CD4-positive, alpha-beta T cell treated with Interleukin-6 at 100 ng/mL for 8 hours (primary cell): Measurements from ENCODE around the gene NXPH3.

Experiments
- DNase-seq: peaks from one replicate; pipeline ENCODE4 v3.0.0-alpha.2; 2020; ENCODE audit warnings: mixed read lengths, low spot score

Gene NXPH3

DNA sequence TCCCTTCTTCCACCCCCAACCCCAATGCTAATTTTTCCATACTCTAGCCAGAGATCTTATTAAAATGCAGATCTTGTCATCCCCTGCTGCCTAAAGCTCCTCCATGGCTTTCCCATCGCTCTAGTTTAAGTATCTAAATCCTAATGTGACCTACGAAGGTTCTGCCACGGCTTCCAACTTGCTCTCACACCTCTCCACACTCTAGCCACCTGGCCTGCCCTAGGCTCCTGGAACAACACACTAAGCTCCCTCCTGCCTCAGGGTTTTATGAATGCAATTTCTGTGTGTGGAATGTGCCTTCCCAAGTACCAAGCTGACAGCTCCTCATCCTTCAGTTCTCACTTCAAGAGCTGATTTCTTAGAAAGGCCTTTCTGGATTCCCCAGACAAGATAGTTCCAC lies 16.6 kb downstream of the NXPH3 start:
- DNase-seq: no peak

DNA sequence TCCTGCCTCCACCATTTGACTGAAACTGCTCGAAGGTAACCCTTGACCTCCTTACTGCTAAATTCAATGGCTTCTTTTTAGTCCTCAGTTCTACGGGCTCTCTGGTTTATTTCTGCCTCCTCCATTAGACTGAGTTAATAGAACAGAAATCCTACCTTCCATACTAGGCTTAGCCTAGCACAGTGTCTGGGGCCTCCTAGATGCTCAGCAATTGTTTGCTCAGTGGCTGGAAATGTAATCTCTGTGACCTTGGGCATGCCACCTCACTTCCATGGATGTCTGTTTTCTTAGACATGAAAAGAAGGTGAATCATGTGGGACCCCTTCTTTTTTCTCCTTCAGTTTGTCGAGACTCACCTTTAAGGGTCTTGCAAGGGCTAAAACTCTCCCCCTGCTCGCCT lies 19.7 kb downstream of the NXPH3 start:
- DNase-seq: no peak

DNA sequence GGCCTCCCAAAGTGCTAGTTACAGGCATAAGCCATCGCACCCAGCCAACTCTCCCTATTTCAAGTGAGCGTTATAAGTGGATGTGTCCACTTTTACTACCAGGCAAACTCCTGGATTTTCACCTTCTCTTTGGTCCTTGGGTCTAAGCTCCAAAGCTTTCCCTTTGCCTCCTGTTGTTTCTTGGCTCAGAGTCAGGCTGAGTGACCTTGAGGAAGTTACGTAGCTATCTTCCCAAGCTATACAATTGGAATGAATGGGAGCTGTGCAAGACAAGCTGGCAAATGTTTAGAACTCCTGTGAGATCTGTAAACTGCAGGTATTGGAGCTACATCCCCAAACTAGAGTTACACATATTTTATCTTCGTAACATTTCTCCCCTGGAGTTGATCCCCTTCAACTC lies 20.3 kb downstream of the NXPH3 start:
- no peak for DNase-seq

- no peak for DNase-seq
These were observed 21.1 kb downstream of the NXPH3 start for GRCh38 chr17:49596613-49597244.

DNA sequence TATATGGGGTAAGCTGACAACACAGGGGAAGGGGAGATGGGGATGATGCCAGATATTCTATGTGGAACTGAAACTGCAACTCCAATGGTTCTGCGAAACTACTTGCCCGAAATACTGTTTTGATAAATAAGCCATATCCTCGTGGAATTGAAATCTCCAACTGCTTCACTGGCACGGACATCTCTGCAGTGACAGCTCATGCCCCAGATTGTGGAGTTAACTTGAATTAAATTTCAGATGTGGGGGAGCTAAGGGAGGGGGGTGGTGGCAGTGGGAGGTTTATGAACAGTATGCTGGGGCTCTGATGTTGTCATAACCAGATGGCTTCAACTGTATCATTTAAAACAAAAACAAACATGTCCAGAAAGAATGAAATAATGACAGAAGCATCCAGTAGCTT lies 21.8 kb downstream of the NXPH3 start:
- DNase-seq: no peak

GRCh38 chr17:49597928-49598655 lies 22.4 kb downstream of the NXPH3 start:
- DNase-seq: no peak

- DNase-seq: no peak
These were observed 23.2 kb downstream of the NXPH3 start for GRCh38 chr17:49598918-49599317.

DNA sequence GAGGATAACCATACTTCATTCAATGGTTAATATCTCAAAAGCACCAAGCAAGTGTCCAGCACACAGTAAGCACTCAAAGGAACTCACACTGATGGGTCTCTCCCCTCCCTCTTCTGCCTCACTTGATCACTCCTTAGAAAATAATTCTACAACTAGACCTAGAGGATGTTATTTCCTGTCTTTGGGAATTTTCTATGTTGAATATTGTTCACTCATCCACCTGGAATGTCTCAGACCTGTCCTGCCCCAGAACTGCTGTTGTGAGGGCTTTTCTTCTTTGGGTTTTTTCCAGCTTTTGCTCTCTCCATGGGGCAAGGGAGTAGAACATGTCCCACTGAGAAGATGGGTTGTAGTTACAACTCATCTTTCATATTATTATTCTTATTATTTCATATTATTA lies 25.3 kb downstream of the NXPH3 start:
- DNase-seq: no peak

- no peak for DNase-seq
These were observed 27.1 kb downstream of the NXPH3 start for GRCh38 chr17:49602783-49603182.

DNA sequence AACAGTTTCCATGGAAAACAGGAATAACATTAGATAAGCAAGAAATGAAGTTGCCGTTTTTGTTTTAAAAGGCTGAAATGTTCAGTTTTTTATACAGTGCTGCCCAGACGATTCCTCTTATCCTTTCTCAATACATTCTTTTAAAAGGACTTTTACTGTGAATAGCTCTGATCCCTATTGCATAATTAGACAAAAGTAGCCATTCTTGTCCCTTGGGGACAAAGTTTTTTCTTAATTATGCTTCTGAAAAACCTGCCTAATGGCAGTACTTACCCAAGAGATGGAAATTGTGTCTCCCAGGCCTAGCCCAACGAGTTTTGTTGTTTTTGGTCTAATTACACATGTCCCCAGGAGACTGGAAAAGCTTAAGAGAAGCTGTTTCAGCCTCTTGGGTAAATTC lies 27.6 kb downstream of the NXPH3 start:
- no peak for DNase-seq

GRCh38 chr17:49603720-49604119 lies 28.0 kb downstream of the NXPH3 start:
- no peak for DNase-seq

- DNase-seq: no peak
These were observed 28.7 kb downstream of the NXPH3 start for GRCh38 chr17:49604314-49604869.

GRCh38 chr17:49610883-49611584 lies 35.4 kb downstream of the NXPH3 start:
- DNase-seq: no peak

DNA sequence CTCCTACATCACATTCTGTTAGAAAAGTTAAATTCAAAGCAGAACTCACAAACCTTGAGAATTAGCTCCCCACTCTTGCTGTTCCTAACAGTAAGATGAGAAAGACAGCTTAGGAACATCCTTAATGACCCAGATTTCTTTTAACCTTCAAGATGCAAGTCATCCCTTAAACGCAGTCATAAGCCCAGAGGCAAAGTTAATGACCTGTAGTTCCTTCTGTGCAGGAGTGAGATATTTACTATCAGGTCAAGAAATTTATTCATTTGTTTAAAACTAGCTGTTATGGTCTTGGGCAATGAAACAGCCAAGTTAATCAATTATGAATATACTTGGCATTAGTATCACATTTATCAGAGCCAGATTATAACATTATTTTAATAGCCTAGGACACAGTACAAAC lies 37.1 kb downstream of the NXPH3 start:
- no peak for DNase-seq

- no peak for DNase-seq
These were observed 37.6 kb downstream of the NXPH3 start for GRCh38 chr17:49613182-49613800.

DNA sequence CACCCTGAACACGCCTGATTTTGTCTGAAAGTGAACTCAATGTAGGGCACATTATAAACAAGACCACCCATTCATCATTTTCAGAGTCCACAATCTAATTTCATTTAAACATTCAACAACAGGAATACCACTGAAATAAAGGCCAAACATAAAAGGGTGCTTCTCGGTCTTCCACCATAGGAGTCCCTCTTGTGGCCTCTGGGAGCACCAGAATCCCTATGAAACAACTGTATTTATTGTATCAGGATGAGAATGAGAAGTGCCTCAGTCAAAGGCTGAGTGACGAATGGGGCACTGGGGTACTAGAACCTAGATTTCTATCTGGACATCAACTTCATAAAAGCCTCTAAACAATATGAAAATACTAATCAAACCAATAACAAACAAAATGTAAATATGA lies 40.4 kb downstream of the NXPH3 start:
- DNase-seq: no peak

GRCh38 chr17:49616601-49617131 lies 41.0 kb downstream of the NXPH3 start:
- no peak for DNase-seq

- no peak for DNase-seq
These were observed 42.4 kb downstream of the NXPH3 start for GRCh38 chr17:49618028-49618611.

- DNase-seq: no peak
These were observed 45.7 kb downstream of the NXPH3 start for GRCh38 chr17:49621420-49621819.

GRCh38 chr17:49621946-49622529 lies 46.4 kb downstream of the NXPH3 start:
- DNase-seq: no peak

GRCh38 chr17:49624896-49625295 lies 49.2 kb downstream of the NXPH3 start:
- DNase-seq: no peak

GRCh38 chr17:49629447-49629846 lies 53.8 kb downstream of the NXPH3 start:
- DNase-seq: no peak
